Vagina (tissue), 2 donors: ENCODE results near the gene GALNT9. TPM values are rescaled to one million over a fixed set of nuclear protein-coding genes. Genes with fewer than 3 reads are reported as not detected.
"Not testable (repeated sequence)": the region's sequence is repeated elsewhere in the genome, so short reads cannot be mapped to it uniquely, and the experiment has no call there.

Source experiments
- DNase-seq, 2 donors: peaks; one replicate each; pipeline ENCODE4 v3.0.0-alpha.2; 2017; ENCODE audit errors: extremely low spot score in 2 of 2
- H3K27ac ChIP-seq: fragments of 200-600 bp; sonication (generic); one replicate; pipeline ENCODE4 v1.5.1; 2019
- H3K27me3 ChIP-seq: fragments of 200-600 bp; sonication (generic); one replicate; pipeline ENCODE4 v1.5.1; 2019
- H3K36me3 ChIP-seq, 2 donors: fragments of 200-600 bp; sonication (generic); one replicate each; pipeline ENCODE4 v1.5.1; 2017 to 2019
- H3K4me1 ChIP-seq: fragments of 200-600 bp; sonication (generic); one replicate; pipeline ENCODE4 v1.5.1; 2019
- H3K4me3 ChIP-seq, 2 donors: fragments of 200-600 bp; sonication (generic); 1 replicate in 1 of 2; 2 replicates in 1 of 2; pipeline ENCODE4 v1.5.1; 2016 to 2019
- H3K9me3 ChIP-seq: fragments of 200-600 bp; sonication (generic); one replicate; pipeline ENCODE4 v1.5.1; 2019
- POLR2A ChIP-seq, 2 donors: fragments of 450-650 bp; IDR thresholded peaks; one replicate each; pipeline ENCODE4 v1.6.1; 2017; ENCODE audit warnings: antibody characterized with exemption in 2 of 2, mild to moderate bottlenecking in 2 of 2, moderate library complexity in 2 of 2
- POLR2AphosphoS5 ChIP-seq, 2 donors: sonication (generic); formaldehyde crosslinking; IDR thresholded peaks; one replicate each; pipeline ENCODE4 v1.9.0; 2017; ENCODE audit warnings: antibody characterized with exemption in 2 of 2, mild to moderate bottlenecking in 2 of 2, low read depth in 1 of 2; ENCODE audit not compliant: insufficient read depth in 1 of 2
- intact Hi-C: fragments of 100-400 bp; cut with DNase I; formaldehyde crosslinking; loops from one replicate; pipeline ENCODE4 v1.15.1; 2023
- total RNA-seq: library from RNA; depleted of rRNA; stranded (reverse); fragments of >200 nt; gene quantifications from one replicate; pipeline ENCODE4 v1.2.3, GENCODE V29; 2016
- TF ChIP-seq, protein P1 (sequence below), 3 experiments: fragments of 450-650 bp in 2 of 3; fragments of 200-600 bp in 1 of 3; sonication (generic) in 1 of 3; IDR thresholded peaks; one replicate each; pipeline ENCODE4 v1.5.1; 2017 to 2019; ENCODE audit warnings: antibody characterized with exemption in 3 of 3, mild to moderate bottlenecking in 2 of 3, moderate library complexity in 2 of 3

Gene GALNT9
- total RNA-seq, 1 donor from 2014 or later: 1.5 TPM

DNA sequence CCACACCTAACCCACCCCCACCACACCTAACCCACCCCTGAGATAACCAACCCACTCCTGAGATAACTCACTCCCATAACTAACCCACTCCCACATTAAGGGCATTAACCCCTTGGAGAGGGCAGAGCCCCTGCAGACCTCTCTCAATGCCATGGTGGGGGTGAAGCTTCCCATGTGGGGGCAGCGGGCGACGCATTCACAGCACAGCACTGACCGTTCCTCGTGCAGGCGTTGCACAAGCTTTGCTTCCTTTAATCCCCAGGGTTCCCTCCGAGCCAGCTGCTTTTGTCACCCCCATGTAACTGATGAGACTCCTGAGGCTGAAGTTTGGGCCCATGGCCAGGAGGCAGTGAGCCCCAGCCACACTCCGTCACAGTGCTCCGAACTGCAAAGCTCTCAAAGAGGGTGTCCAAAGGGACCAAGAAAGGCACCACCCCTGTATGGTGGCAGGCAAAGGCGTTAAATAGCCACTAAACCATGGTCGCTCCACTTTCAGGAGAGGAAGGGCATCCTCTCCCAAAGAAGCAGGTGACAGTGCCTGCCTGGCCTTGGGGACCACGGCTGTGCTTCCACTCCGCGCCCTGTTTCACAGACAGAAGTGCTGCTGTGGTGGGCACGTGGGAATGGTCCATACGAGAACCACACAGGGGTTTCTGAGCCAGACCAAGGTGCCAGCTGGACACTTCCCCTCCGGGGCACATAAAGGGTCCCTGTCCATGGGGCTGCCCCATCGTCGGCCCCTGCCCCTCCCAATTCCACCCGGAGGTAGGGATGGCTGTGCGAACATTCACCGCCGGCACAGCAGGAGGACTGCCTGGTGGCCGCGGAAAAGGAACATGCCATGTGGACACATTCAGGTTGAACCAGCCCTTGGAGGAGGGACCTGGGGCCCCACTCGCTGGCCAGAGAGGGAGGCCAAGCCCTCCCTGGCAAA is 28.3 kb downstream of the GALNT9 start:
- no peak for DNase-seq
- no peak for TF ChIP-seq POLR2A (IDR thresholded peaks at IDR 0.05)
- no peak for TF ChIP-seq POLR2AphosphoS5 (IDR thresholded peaks at IDR 0.05; ENCODE audit: insufficient read depth in 1 of 2, low read depth in 1 of 2)
- TF ChIP-seq, protein P1, sequence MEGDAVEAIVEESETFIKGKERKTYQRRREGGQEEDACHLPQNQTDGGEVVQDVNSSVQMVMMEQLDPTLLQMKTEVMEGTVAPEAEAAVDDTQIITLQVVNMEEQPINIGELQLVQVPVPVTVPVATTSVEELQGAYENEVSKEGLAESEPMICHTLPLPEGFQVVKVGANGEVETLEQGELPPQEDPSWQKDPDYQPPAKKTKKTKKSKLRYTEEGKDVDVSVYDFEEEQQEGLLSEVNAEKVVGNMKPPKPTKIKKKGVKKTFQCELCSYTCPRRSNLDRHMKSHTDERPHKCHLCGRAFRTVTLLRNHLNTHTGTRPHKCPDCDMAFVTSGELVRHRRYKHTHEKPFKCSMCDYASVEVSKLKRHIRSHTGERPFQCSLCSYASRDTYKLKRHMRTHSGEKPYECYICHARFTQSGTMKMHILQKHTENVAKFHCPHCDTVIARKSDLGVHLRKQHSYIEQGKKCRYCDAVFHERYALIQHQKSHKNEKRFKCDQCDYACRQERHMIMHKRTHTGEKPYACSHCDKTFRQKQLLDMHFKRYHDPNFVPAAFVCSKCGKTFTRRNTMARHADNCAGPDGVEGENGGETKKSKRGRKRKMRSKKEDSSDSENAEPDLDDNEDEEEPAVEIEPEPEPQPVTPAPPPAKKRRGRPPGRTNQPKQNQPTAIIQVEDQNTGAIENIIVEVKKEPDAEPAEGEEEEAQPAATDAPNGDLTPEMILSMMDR (IDR thresholded peaks at IDR 0.05): no peak
- H3K4me1 ChIP-seq: no peaks in the 10 kb centered on the region
- H3K27ac ChIP-seq: no peak overlapping the region
- H3K4me3 ChIP-seq: no peak overlapping the region
- H3K36me3 ChIP-seq: no peaks in the 10 kb centered on the region
- H3K27me3 ChIP-seq: no peaks in the 10 kb centered on the region
- H3K9me3 ChIP-seq: no peaks in the 10 kb centered on the region
- intact Hi-C loops: no loop called here

DNA sequence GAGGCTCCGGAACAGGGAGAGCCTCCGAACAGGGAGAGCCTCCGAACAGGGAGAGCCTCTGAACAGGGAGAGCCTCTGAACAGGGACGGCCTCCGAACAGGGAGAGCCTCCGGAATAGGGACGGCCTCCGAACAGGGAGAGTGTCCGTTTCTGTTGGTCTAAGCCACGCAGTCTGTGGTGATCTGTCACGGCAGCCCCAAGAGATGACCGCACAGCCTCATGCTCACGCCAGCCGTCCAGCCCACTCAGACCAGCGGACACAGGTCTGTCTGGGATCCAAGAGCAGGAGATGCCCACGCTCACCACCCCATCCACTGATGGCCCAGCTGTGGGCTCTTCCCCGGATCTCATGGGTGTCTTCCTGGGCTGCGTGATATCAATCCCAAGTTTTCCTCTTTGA is 33.3 kb downstream of the GALNT9 start:
- no peak for DNase-seq
- Histone ChIP-seq H3K27ac (no peak overlapping the region), H3K27me3 (no peaks in the 10 kb centered on the region), H3K9me3 (no peaks in the 10 kb centered on the region), H3K4me3 (no peak overlapping the region), H3K4me1 (no peaks in the 10 kb centered on the region), H3K36me3 (no peaks in the 10 kb centered on the region)
- intact Hi-C loops: no loop called here
- TF ChIP-seq, protein P1 (IDR thresholded peaks at IDR 0.05): no peak
- TF ChIP-seq POLR2A (IDR thresholded peaks at IDR 0.05): no peak
- TF ChIP-seq POLR2AphosphoS5 (IDR thresholded peaks at IDR 0.05; ENCODE audit: insufficient read depth in 1 of 2, low read depth in 1 of 2): no peak

DNA sequence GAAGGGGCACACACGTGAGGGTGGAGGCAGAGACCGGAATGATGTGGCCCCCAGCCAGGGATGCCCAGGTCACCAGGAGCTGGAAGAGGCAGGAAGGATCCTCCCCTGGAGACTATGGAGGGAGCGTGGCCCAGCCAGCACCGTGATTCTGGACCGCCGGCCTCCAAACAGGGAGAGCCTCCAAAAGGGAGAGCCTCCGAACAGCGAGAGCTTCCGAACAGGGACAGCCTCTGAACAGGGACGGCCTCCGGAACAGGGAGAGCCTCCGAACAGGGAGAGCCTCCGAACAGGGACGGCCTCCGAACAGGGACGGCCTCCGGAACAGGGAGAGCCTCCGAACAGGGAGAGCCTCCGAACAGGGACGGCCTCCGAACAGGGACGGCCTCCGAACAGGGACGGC is 33.8 kb downstream of the GALNT9 start:
- DNase-seq, H3K36me3 ChIP-seq, intact Hi-C loops, H3K9me3 ChIP-seq, H3K27ac ChIP-seq, H3K27me3 ChIP-seq, H3K4me3 ChIP-seq, H3K4me1 ChIP-seq: not testable (repeated sequence)

DNA sequence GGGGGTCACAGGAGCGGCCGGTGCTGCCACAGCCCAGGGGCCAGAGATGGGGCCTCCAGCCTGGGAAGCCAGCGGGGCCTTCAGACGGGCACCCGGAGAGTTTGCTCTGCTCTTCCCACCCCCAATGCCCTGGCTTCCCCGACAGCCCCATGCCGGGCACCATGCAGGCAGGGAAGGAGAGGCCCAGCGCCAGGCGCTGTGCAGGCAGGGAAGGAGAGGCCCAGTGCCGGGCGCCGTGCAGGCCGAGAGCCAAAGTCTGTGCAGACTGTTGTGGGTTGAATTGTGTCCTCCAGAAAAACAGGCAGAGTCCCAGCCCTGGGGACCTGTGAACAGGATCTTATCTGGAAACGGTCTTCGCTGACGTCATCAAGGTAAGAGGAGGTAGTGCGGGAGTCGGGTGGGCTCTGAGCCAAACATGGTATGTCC is 34.3 kb downstream of the GALNT9 start:
- H3K27me3 ChIP-seq: no peaks in the 10 kb centered on the region
- TF ChIP-seq POLR2AphosphoS5 (IDR thresholded peaks at IDR 0.05; ENCODE audit: insufficient read depth in 1 of 2, low read depth in 1 of 2): no peak
- TF ChIP-seq POLR2A (IDR thresholded peaks at IDR 0.05): no peak
- TF ChIP-seq, protein P1 (IDR thresholded peaks at IDR 0.05): no peak
- no peaks in the 10 kb centered on the region for H3K9me3 ChIP-seq
- intact Hi-C loops: no loop called here
- no peak overlapping the region for H3K4me3 ChIP-seq
- no peak overlapping the region for H3K27ac ChIP-seq
- no peaks in the 10 kb centered on the region for H3K36me3 ChIP-seq
- H3K4me1 ChIP-seq: no peaks in the 10 kb centered on the region
- DNase-seq: no peak

DNA sequence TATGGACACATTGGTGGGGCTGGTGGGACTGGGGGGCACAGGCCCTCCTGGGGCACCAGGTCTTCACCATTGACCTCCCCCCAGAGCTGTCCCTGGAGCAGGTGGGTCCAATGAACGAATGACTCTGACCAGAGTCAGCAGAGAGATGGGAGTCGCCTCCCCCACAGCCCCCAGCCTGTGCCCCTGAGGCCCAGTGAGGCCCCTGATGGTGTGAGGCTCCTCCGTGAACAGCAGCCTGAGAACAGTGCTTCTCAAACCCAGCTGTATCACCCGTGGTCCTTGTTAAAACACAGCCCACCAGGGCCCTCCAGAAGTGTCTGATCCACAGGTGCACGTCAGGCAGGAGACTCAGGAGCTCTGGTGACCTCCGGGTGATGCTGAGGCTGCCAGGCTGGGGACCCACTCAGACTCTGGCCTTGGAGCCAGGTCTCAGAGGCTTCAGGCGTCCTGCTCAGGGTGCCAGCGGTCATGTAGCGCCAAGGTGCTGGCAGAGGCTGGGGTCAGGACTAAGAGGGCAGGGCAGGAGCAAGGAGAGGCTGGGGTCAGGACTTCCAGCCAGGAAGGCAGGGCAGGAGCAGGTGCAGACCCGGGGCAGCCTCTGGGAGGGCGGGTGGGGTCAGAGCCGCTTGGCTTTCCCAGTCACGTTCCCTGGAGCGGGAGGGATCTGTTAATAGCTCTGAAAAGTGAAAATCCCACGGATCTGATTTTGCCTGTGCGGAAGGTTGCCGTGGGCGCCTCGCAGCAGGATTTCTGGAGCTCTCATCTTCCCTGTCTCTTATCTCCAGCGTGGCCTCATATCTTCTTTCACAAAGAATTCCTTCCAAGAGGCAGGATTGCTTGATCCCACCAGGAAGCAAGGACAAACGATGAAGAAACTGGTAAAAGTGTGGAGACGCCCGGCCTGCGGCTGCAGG is 35.0 kb downstream of the GALNT9 start:
- Histone ChIP-seq H3K27ac (no peak overlapping the region), H3K27me3 (no peaks in the 10 kb centered on the region), H3K9me3 (no peaks in the 10 kb centered on the region), H3K4me3 (no peak overlapping the region), H3K36me3 (no peaks in the 10 kb centered on the region), H3K4me1 (no peaks in the 10 kb centered on the region)
- DNase-seq: no peak
- TF ChIP-seq, protein P1 (IDR thresholded peaks at IDR 0.05): no peak
- no peak for TF ChIP-seq POLR2A (IDR thresholded peaks at IDR 0.05)
- TF ChIP-seq POLR2AphosphoS5 (IDR thresholded peaks at IDR 0.05; ENCODE audit: insufficient read depth in 1 of 2, low read depth in 1 of 2): no peak
- intact Hi-C loops: no loop called here
